ENCODE measurements around the gene GSS. TPM values are rescaled to one million over a fixed set of nuclear protein-coding genes. Genes with fewer than 3 reads are reported as not detected.

The GSS gene
- total and polyA plus RNA-seq, 2 donors (not counting 1 experiment from before 2014, with no cell fraction given) = 55.3 to 71.3 TPM

- Histone ChIP-seq H3K4me2 (ENCODE audit: extremely low read depth, insufficient read depth, low read length) (no peak overlapping the region), H3K4me1 (ENCODE audit: control insufficient read depth, extremely low read depth, insufficient read depth, low read length) (no peaks in the 10 kb centered on the region), H3K27me3 (ENCODE audit: control insufficient read depth, insufficient read depth, low read length) (no peaks in the 10 kb centered on the region), H3K9me3 (ENCODE audit: control insufficient read depth, insufficient read depth, low read depth, low read length) (no peaks in the 10 kb centered on the region), H3K79me2 (ENCODE audit: control insufficient read depth, insufficient read depth, low read length) (no peaks in the 10 kb centered on the region), H3K36me3 (ENCODE audit: control insufficient read depth, insufficient read depth, low read length) (no peaks in the 10 kb centered on the region), H3K9ac (ENCODE audit: insufficient read depth, low read length) (no peak overlapping the region), H2AFZ (ENCODE audit: low read length) (no peak overlapping the region), H3K27ac (ENCODE audit: insufficient read depth, low read length) (no peak overlapping the region), H3K4me3 (replicated peaks in 1 of 4; ENCODE audit: control extremely low read depth in 1 of 4, insufficient read depth in 1 of 4, low read depth in 3 of 4, low read length in 4 of 4) (no peak overlapping the region), H4K20me1 (ENCODE audit: control insufficient read depth, extremely low read depth, insufficient read depth, low read length) (no peaks in the 10 kb centered on the region)
- no peak for DNase-seq (ENCODE audit: low read depth in 2 of 2)
- TF ChIP-seq CTCF (conservative IDR thresholded peaks at IDR 0.05 in 1 of 2, IDR thresholded peaks at IDR 0.05 in 1 of 2; ENCODE audit: low read depth in 1 of 2, low read length in 2 of 2) = no peak
- no peak for TF ChIP-seq EZH2 (IDR thresholded peaks at IDR 0.05; ENCODE audit: low read length, missing control alignments)
These were observed 30.1 kb upstream of the GSS start for GRCh38 chr20:34985461-34986310.

GRCh38 chr20:34984756-34985261, 29.2 kb upstream of the GSS start:
- no peak for DNase-seq (ENCODE audit: low read depth in 2 of 2)
- no peaks in the 10 kb centered on the region for H3K9me3 ChIP-seq (ENCODE audit: control insufficient read depth, insufficient read depth, low read depth, low read length)
- H3K27ac ChIP-seq (ENCODE audit: insufficient read depth, low read length) = no peak overlapping the region
- H3K4me3 ChIP-seq (replicated peaks in 1 of 4; ENCODE audit: control extremely low read depth in 1 of 4, insufficient read depth in 1 of 4, low read depth in 3 of 4, low read length in 4 of 4) = no peak overlapping the region
- H3K4me1 ChIP-seq (ENCODE audit: control insufficient read depth, extremely low read depth, insufficient read depth, low read length) = no peaks in the 10 kb centered on the region
- H3K4me2 ChIP-seq (ENCODE audit: extremely low read depth, insufficient read depth, low read length) = no peak overlapping the region
- H2AFZ ChIP-seq (ENCODE audit: low read length) = no peak overlapping the region
- TF ChIP-seq EZH2 (IDR thresholded peaks at IDR 0.05; ENCODE audit: low read length, missing control alignments) = no peak
- no peak for TF ChIP-seq CTCF (conservative IDR thresholded peaks at IDR 0.05 in 1 of 2, IDR thresholded peaks at IDR 0.05 in 1 of 2; ENCODE audit: low read depth in 1 of 2, low read length in 2 of 2)
- H4K20me1 ChIP-seq (ENCODE audit: control insufficient read depth, extremely low read depth, insufficient read depth, low read length) = no peaks in the 10 kb centered on the region
- H3K36me3 ChIP-seq (ENCODE audit: control insufficient read depth, insufficient read depth, low read length) = no peaks in the 10 kb centered on the region
- no peak overlapping the region for H3K9ac ChIP-seq (ENCODE audit: insufficient read depth, low read length)
- no peaks in the 10 kb centered on the region for H3K79me2 ChIP-seq (ENCODE audit: control insufficient read depth, insufficient read depth, low read length)
- H3K27me3 ChIP-seq (ENCODE audit: control insufficient read depth, insufficient read depth, low read length) = no peaks in the 10 kb centered on the region

GRCh38 chr20:34983995-34984735, 28.6 kb upstream of the GSS start:
- no peaks in the 10 kb centered on the region for H3K9me3 ChIP-seq (ENCODE audit: control insufficient read depth, insufficient read depth, low read depth, low read length)
- no peak for DNase-seq (ENCODE audit: low read depth in 2 of 2)
- no peak overlapping the region for H3K9ac ChIP-seq (ENCODE audit: insufficient read depth, low read length)
- H3K27me3 ChIP-seq (ENCODE audit: control insufficient read depth, insufficient read depth, low read length) = no peaks in the 10 kb centered on the region
- H3K79me2 ChIP-seq (ENCODE audit: control insufficient read depth, insufficient read depth, low read length) = no peaks in the 10 kb centered on the region
- no peaks in the 10 kb centered on the region for H3K4me1 ChIP-seq (ENCODE audit: control insufficient read depth, extremely low read depth, insufficient read depth, low read length)
- H3K4me2 ChIP-seq (ENCODE audit: extremely low read depth, insufficient read depth, low read length) = no peak overlapping the region
- no peak overlapping the region for H2AFZ ChIP-seq (ENCODE audit: low read length)
- H4K20me1 ChIP-seq (ENCODE audit: control insufficient read depth, extremely low read depth, insufficient read depth, low read length) = no peaks in the 10 kb centered on the region
- no peak overlapping the region for H3K27ac ChIP-seq (ENCODE audit: insufficient read depth, low read length)
- H3K36me3 ChIP-seq (ENCODE audit: control insufficient read depth, insufficient read depth, low read length) = no peaks in the 10 kb centered on the region
- no peak overlapping the region for H3K4me3 ChIP-seq (replicated peaks in 1 of 4; ENCODE audit: control extremely low read depth in 1 of 4, insufficient read depth in 1 of 4, low read depth in 3 of 4, low read length in 4 of 4)
- TF ChIP-seq CTCF (conservative IDR thresholded peaks at IDR 0.05 in 1 of 2, IDR thresholded peaks at IDR 0.05 in 1 of 2; ENCODE audit: low read depth in 1 of 2, low read length in 2 of 2) (no peak), EZH2 (IDR thresholded peaks at IDR 0.05; ENCODE audit: low read length, missing control alignments) (no peak)
